ENCODE results near the gene TSPAN18.

Gene TSPAN18

GRCh38 chr11:44876194-44876723, 149.5 kb downstream of the TSPAN18 start:
- DNase-seq: no peak

GRCh38 chr11:44876906-44877305, 150.1 kb downstream of the TSPAN18 start:
- DNase-seq: no peak

GRCh38 chr11:44877571-44878497, 151.1 kb downstream of the TSPAN18 start:
- DNase-seq: no peak

GRCh38 chr11:44878711-44879110, 151.9 kb downstream of the TSPAN18 start:
- no peak for DNase-seq

GRCh38 chr11:44879432-44879831, 152.7 kb downstream of the TSPAN18 start:
- DNase-seq: no peak

- DNase-seq: no peak
Measured at GRCh38 chr11:44880511-44880910, 153.7 kb downstream of the TSPAN18 start.

GRCh38 chr11:44880953-44881352, 154.2 kb downstream of the TSPAN18 start:
- DNase-seq: no peak

- DNase-seq: no peak
Measured at GRCh38 chr11:44883277-44883676, 156.5 kb downstream of the TSPAN18 start.

- DNase-seq: no peak
Measured at GRCh38 chr11:44884056-44884455, 157.3 kb downstream of the TSPAN18 start.

GRCh38 chr11:44885065-44885810, 158.5 kb downstream of the TSPAN18 start:
- no peak for DNase-seq

- DNase-seq: no peak
Measured at GRCh38 chr11:44885919-44886789, 159.4 kb downstream of the TSPAN18 start.

GRCh38 chr11:44886790-44887140, 160.0 kb downstream of the TSPAN18 start:
- DNase-seq: no peak

GRCh38 chr11:44887636-44888035, 160.9 kb downstream of the TSPAN18 start:
- DNase-seq: no peak

- no peak for DNase-seq
Measured at GRCh38 chr11:44889266-44889665, 162.5 kb downstream of the TSPAN18 start.

- DNase-seq: no peak
Measured at GRCh38 chr11:44892843-44893242, 166.1 kb downstream of the TSPAN18 start.

GRCh38 chr11:44893308-44893822, 166.6 kb downstream of the TSPAN18 start:
- no peak for DNase-seq

- DNase-seq: peak; percentile 19 to 63
Measured at GRCh38 chr11:44893846-44894617, 167.3 kb downstream of the TSPAN18 start.

- peak; percentile 30 to 52 for DNase-seq
Measured at GRCh38 chr11:44899959-44900358, 173.2 kb downstream of the TSPAN18 start.

GRCh38 chr11:44901120-44901633, 174.4 kb downstream of the TSPAN18 start:
- no peak for DNase-seq

GRCh38 chr11:44901786-44902185, 175.0 kb downstream of the TSPAN18 start:
- DNase-seq: no peak

GRCh38 chr11:44903035-44903434, 176.3 kb downstream of the TSPAN18 start:
- DNase-seq: no peak
